DMS114 treated with DMSO at 0.1 percent for 48 hours (cell line): Measurements from ENCODE around the gene CAPN9.
"Not testable (repeated sequence)": the region's sequence is repeated elsewhere in the genome, so short reads cannot be mapped to it uniquely, and the experiment has no call there.

Experiments used
- DNase-seq: peaks from one replicate; lab custom pipeline; 2025; ENCODE audit not compliant: unreplicated experiment; lab: John Stamatoyannopoulos, UW

Gene CAPN9, protein sequence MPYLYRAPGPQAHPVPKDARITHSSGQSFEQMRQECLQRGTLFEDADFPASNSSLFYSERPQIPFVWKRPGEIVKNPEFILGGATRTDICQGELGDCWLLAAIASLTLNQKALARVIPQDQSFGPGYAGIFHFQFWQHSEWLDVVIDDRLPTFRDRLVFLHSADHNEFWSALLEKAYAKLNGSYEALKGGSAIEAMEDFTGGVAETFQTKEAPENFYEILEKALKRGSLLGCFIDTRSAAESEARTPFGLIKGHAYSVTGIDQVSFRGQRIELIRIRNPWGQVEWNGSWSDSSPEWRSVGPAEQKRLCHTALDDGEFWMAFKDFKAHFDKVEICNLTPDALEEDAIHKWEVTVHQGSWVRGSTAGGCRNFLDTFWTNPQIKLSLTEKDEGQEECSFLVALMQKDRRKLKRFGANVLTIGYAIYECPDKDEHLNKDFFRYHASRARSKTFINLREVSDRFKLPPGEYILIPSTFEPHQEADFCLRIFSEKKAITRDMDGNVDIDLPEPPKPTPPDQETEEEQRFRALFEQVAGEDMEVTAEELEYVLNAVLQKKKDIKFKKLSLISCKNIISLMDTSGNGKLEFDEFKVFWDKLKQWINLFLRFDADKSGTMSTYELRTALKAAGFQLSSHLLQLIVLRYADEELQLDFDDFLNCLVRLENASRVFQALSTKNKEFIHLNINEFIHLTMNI

DNA sequence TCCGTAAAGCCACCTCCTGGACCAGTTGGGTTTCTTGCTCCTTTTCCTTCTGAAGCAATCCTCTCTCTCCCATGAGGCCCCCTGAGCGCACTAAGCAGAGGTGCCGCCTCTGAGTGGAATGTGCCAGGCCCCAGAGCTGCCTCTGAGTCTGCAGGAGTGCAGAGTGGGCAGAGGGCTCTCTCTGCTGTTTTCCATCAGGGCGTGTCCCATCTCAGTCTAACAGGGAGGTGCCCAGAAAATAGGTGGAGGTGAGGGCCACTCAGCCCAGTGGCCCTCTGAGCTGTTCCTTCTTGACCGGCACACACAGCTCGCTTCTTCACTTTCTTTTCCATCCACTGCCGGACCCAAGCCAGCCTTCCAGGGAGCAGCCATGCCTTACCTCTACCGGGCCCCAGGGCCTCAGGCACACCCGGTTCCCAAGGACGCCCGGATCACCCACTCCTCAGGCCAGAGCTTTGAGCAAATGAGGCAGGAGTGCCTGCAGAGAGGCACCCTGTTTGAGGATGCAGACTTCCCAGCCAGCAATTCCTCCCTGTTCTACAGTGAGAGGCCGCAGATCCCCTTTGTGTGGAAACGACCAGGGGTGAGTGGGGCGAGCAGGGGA lies at the start of gene CAPN9:
TSS of gene CAPN9 (plus strand) at position 262 of the 604 bp plus-strand sequence. CDS start at position 371, 109 bp downstream.
- DNase-seq: no peak

DNA sequence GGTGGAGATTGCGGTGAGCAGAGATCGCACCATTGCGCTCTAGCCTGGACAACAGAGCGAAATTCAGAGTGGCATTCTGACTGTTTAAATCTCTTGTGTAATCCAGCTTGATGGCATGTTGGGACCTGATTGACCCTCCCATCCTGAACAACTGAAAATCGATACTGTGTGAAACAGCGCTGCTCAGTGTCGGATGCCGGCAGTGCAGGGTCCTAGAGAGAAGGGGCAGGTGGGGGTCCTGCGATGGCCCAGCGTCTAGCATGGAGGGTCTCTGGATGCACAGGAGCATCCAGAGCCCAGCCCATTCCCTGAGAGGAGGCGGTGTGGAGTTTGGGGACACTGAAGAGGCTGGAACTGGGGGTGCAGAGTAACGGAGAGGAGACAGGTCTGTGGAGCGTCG lies 49.1 kb upstream of the CAPN9 start:
- DNase-seq: no peak

DNA sequence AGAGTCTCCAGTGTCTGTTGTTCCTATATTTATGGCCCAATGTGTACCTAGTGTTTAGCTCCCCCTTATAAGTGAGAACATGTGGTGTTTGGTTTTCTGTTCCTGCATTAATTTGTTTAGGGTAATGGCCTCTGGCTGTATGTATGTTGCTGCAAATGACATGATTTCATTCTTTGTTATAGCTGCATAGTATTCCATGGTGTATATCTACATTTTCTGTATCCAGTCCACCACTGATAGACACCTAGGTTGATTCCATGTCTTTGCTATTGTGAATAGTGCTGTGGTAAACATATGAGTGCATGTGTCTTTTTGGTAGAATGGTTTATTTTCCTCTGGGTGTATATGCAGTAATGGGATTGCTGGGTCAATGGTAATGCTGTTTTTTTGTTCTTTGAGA lies 48.2 kb upstream of the CAPN9 start:
- DNase-seq: not testable (repeated sequence)

DNA sequence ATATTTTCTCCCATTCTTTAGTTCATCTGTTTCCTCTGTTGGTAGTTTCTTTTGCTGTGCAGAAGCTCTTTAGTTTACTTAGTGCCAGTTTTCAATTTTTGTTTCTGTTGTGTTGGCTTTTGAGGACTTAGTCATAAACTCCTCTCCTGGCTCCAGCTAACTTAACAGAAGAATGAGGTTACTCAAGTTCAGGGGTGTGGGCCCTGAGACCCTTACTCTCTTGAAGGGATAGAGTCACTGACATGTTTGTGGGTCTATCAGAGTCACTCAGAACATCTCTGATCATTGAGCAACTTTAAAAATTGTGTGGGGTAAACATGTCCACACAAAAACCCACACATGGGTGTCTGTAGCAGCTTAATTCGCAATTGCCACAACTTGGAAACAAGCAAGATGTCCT lies 47.5 kb upstream of the CAPN9 start:
- DNase-seq: no peak

DNA sequence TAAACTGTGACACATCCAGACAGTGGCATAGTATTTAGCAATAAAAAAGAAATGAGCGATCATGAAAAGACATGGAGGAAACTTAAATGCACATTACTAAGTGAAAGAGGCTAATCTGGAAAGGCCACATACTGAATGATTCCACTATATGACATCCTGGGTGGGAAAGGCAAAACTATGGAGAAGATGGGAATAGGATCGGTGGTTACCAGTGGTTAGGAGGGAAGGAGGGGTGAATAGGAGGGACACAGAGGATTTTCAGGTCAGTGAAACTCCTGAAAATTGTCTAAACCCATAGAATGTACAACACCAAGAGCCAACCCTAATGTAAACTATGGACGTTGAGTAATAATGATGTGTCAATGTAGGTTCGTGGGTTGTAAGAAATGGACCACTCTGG lies 47.1 kb upstream of the CAPN9 start:
- DNase-seq: no peak

DNA sequence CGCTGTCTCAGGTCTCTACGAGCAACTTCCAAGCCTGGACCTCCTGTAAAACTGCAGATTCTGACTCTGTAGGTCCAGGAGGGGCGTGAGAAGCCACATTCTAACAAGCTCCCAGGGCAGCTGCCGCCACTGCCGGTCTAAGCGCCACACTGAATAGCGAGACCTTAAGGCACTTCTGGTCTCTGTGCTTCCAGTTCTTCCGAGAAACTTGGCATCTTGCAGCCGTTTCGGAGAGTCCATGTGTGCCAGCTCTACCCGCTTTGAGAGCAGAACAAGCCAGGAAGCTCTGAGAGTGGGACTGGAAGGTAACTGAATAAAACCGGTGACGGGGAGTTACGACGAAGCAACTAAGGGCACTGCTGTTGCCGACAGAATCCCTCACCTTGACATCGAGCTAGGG lies 45.8 kb upstream of the CAPN9 start:
- DNase-seq: no peak

DNA sequence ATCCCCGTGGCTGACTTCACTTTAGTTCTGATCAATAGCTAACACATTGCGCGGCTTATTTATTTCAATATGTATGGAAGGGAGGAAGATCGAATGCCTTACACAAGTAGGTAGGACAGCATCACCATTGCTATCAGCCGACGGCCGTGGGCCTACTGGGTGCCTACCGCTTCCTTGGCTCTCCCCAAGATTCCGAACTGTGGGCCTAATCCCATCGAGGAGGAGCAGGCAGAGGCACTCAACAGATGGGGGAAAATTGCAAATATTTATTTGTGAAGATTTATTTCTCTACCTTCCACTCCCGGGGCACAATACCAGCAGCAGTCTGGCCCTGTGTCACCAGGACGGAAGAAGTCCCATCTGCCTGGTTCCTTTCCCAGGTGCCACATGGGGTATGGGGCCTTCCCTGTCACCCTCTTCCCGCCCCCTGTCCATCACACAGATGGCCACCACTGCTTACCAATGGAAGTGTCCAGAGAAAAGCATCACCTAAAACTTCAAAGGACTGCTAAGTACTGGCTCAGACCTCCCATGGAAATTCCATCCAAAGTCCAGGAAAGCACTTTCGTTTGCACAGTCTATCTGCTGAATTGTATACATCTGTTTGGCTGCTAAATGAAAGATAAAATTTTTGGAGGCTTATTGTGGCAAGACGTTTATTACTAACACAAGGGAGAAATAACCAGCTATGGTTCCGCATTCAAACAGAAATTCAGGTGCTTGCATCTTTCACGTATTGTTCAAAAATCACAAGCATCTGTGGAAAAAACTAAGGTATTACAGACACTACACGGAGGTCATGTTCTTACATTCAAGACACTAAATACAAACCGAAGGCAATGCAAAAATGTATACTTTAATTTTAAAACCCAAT lies 45.1 kb upstream of the CAPN9 start:
- DNase-seq: no peak

DNA sequence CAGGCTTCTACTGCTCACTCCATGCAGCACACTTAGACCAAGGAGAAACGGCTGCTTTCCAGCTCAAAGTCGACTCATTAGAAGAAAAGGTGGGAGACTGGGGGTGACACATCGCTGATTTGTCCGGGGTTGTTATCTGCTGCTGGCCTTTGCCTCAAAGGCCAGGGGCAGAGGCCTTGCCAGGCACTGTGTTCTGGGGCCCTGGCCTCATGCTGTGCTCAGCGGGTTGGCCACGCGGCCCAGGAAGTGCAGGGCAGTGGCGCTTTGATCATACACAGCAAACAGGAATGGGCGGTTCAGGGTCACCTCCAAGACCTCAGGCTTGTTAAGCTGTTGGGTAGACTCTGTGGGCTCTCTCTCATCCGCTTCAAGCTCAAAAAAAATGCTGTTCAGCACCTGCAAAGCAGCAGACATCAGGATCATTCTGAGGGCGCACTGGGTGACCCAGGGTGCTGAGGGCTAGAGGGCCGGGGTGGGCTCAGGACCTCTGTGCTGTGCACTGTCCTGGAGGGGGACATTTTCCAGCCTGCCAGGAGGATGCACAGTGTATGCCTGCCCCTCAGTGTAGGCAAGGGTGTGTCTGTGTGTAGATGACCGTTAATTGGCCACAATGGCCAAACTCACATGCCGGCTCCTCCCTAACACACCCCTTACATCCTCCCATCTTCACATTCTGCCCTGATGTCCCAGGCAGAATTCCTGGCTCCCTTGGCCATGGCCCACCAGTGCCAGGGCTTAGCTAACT lies 44.1 kb upstream of the CAPN9 start:
- no peak for DNase-seq

DNA sequence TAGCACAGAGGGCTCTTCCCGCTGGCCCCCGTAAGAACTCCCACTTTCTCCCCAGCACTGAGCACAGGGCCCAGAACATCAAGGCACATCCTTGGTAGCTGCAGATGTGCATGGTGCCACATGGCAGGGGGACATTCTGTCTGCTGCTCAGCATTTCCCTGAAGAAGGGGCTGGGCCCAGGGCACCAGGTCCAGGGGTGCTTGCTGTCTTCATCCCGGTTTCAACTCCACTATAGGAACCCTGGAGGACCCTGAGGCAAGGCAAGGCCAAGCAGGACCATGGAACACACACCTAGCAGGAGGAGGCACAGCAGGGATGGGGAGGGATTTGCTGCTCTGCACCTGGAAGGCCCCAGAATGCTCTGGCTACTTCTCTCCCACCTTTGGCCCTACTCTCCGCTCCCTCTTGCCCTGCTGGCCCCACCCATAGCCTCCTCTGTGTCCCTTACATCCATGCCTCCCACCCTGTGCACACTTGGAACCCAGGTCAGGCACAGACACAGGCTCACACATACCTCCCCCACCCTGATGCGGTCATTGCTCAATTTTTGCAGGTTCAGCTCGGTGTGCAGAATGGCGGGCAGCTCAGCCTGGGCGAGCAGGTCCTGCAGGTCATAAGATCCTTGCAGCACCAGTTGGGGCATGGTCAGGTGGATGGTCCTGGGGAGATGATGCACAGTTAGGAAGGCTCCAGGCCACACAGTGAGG lies 43.4 kb upstream of the CAPN9 start:
- no peak for DNase-seq

DNA sequence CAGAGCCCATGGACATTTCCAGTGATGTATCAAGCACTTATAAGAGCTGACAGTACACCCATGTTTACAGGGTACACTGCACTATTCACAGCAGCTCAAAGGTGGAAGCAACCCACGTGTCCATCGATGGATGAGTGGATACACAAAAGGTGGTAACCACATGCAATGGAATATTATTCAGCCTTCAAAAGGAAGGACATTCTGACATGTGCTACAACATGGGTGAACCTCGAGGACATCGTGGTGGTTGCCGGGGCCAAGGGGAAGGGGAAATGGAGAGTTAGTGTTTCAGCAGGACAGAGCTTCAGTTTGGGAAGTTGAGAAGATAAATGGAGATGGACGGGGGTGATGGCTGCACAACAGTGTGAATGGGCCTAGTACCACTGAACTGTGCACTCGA lies 42.4 kb upstream of the CAPN9 start:
- no peak for DNase-seq

DNA sequence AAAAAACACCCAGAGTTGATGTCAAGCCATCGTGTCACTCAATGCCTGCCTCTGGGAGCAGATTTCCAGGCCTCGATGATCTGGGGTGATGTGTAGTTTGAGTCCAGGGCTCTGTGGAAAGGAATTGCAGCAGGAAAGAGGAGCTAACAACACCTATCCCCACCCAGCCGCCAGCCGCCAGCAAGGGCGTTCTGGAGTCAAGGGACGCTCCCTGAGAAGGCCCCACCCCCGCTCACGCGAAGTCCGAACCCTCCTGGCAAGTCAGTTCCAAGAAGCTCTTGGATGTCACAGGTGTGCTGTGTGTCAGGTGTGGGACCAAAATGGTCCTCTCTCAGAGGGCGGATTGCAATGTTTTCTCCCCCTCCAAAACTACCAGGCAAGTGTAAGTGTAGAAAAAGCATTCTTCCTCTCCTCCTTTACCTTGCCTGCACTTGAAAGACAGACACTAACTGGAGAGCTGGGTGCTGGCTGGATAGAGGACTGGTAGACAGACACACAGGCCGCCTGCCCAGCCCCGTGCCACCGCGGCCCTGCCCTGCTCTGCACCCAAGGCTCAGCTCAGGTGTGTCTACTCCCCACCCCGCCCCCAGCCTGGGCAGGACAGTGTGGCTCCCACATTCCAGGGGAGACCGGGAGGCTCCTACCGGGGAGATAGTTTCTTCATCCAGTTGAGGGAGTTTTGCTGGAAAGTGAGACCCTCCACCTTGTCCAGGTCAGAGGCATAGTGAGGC lies 41.7 kb upstream of the CAPN9 start:
- no peak for DNase-seq

DNA sequence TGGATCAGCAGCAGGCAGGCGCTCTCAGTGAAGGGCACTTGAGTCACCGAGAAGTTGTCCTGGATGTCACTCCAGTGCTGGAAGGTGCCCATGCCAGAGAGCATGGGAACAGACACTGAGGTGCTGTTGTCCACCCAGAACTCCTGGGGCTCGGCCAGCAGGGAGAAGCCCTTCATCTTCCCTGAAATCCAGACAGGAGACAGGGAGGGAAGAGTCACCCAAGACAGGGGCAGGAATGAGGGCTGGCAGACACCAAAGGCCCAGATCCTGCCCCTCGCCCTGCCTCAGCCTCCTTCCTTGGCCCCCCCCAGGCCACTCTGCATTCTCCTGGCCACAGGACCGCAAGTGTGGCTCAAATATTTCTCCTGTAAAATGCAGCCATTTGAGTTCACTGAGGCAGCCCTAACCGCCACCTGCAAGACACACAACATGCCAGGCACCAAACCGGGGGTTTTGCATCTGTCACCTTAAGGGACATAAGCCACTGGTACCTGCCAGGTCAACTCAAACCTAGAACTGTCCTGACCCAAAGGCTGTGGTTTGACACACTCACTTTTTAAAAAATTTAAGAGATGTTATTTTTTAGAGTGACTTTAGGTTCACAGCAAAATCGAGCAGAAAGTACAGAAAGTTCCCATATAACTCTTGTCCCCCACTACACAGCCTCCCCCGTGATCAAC lies 41.0 kb upstream of the CAPN9 start:
- no peak for DNase-seq

DNA sequence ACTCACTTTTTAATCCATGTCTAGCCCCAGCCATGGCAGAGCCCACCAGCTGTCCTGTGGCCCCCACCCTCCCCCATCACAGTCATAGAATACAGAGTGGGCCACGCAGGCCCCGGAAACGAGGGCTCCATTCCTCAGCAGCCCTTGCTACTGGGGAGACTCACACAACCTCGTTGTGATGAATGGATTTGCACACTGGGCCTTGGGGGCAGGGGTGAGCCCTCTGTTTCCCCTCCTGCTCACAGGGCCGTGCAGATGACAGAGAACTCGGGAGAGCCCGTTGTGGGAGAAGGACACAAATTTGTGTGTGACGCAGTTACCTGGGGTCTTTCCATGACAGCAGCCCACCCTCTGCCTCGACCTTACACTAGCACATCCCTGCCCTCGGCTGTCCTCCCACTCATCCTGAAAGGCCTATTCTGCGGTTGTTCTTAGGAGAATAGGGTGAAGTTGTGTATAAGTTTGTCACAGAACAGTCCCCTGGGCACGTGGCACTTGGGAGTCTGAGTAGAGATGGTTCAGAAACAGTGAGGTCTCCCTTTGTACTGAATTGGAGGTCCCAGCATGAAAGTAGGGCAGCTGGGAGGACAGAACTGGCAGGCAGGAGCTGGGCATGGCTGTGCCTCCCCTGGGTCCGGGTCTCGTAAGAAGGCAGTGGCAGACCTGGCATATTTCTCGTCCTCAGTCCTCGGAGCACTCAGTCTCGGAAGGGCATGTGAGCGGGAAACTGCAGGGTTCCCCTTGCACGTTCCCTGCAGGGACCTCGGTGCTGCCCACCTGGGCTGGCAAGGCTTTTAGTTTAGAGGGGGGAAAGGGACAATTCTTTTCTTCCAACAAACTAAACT lies 40.1 kb upstream of the CAPN9 start:
- DNase-seq: no peak

DNA sequence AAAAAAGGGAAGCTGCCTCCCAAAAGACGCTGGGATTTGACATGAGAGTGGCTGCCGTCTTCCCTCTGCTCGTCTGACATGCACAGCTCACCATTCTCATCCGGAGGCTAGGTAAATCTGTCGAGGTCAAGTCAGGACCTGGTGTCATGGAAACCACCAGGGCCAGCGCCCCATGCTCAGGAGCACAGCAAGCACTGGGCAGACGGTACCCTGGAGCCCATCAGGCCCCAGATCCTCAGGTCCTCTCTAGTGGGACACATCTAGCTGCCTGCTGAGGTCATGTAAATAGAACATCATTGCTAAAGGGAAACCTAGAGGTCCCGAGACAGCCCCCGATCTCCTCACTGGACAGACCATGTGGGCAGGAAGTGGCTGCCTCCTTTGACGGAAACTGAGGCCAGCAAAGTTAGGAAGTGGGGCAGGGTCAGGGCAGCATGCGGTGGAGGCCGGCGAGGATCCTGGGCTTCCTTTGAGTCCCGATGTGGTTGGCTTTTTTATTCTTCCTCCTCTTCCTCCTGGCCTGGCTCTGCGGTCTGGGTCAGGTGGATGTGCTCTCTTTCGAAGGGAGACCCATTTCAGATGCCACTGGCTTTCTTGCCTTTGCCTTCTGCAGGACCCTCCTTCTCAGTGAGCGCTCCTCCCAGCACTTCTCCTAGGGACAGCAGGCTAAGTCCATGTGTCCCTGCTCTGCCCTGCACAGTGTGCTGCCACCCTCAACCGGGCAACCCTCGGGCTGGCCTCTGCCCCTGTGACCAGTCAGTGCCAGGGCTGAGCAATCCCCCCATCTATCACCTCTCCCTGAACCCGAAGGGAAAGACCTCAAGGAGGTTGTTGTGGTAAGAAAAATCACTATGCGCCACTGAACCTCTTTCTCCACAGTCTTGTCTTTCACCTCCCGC lies 39.2 kb upstream of the CAPN9 start:
- no peak for DNase-seq

DNA sequence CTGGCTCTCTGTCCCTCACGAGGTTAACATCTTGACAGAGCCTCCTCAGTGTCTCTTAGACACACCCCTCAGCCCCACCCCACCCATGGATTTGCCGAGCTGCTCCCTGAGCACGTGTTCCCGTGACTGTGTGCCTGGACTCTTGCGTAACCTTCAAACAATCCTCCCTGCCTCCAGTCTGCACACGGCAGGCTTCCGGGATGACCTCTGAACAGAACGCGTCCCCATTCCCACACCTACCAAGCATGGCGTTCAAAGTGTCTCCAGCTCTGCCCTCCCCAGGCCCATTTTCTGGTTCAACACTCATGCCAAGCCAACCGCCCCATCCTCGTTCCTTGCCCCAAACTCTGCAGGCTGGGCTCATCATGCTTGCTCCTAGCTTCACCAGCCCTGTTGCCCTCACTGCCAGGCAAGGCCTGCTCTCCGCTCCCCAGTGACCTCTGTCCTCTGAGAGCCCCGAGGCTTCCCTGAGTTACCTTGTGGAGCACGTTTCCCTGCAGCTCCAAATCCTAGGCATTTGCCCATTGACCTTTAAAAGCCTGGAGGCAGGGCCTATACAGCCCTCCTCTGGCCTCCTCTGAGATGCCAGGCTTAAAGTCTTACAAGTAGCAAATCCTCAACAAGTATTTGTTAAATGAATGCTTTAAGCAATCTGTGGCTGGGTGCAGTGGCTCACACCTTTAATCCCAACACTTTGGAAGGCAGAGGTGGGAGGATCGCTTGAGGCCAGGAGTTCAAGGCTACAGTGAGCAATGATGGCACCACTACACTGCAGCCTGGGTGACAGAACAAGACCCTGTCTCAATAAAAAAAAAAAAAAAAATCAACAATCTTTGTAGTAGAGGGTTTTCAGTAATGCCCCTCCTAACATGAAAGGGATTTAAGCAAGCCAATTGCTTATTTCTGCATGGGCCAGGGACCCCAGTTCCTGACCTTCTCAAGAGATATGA lies 38.3 kb upstream of the CAPN9 start:
- DNase-seq: no peak
